Lung (tissue), 12 donors: ENCODE data around the gene PARD3B. TPM values are rescaled to one million over a fixed set of nuclear protein-coding genes. Genes with fewer than 3 reads are reported as not detected.

Source experiments
- ATAC-seq: fragments of 200-7000 bp; cut with Tn5 transposase; one replicate; pipeline ENCODE4 v1.9.1; 2020; ENCODE audit warnings: moderate number of reproducible peaks; ENCODE audit not compliant: insufficient read depth, low FRiP score
- DNase-seq, 3 donors: peaks; one replicate each; pipeline ENCODE4 v3.0.0-alpha.2; 2013 to 2017
- H3K27ac ChIP-seq, 2 donors: one replicate each; pipeline ENCODE4 v1.5.1; 2013; ENCODE audit warnings: mild to moderate bottlenecking in 2 of 2, moderate library complexity in 2 of 2, control low read depth in 1 of 2, inconsistent platforms in 1 of 2, low read depth in 1 of 2, low read length in 1 of 2
- H3K27me3 ChIP-seq, 3 donors: one replicate each; pipeline ENCODE4 v1.5.1; 2013; ENCODE audit warnings: low read length in 2 of 3; ENCODE audit not compliant: control insufficient read depth in 3 of 3, insufficient read depth in 3 of 3
- H3K36me3 ChIP-seq, 4 donors: one replicate each; pipeline ENCODE4 v1.5.1; 2013; ENCODE audit warnings: low read length in 4 of 4, mild to moderate bottlenecking in 1 of 4, moderate library complexity in 1 of 4; ENCODE audit not compliant: control insufficient read depth in 4 of 4, insufficient read depth in 4 of 4
- H3K4me1 ChIP-seq, 5 donors: one replicate each; pipeline ENCODE4 v1.5.1; 2013; ENCODE audit warnings: low read length in 5 of 5, mild to moderate bottlenecking in 2 of 5, moderate library complexity in 1 of 5; ENCODE audit not compliant: control insufficient read depth in 5 of 5, insufficient read depth in 5 of 5
- H3K4me3 ChIP-seq: one replicate; pipeline ENCODE4 v1.5.1; 2013; ENCODE audit warnings: mild to moderate bottlenecking, control low read depth, moderate library complexity
- H3K9ac ChIP-seq, 2 donors: one replicate each; pipeline ENCODE4 v1.5.1; 2013; ENCODE audit warnings: low read length in 2 of 2, control low read depth in 1 of 2; ENCODE audit not compliant: insufficient read depth in 1 of 2
- H3K9me3 ChIP-seq, 4 donors: one replicate each; pipeline ENCODE4 v1.5.1; 2013; ENCODE audit warnings: low read length in 3 of 4, mild to moderate bottlenecking in 1 of 4, moderate library complexity in 1 of 4; ENCODE audit not compliant: control insufficient read depth in 4 of 4, insufficient read depth in 3 of 4
- WGBS, 2 donors: extraction: QIAGEN DNeasy Blood & Tissue Kit; methylation state at CpG; one replicate each; pipeline ENCODE4 v1.1.7; 2013; 5-methylcytosine and 5-hydroxymethylcytosine counted together
- polyA plus RNA-seq, 2 donors: library from polyadenylated mRNA; stranded (reverse); fragments of 200-250 nt; gene quantifications; one replicate each; pipeline ENCODE4 v1.2.1, GENCODE V29; 2013
- total RNA-seq, 2 donors: library from RNA; depleted of rRNA in 1 of 2; stranded (reverse); fragments of >200 nt in 1 of 2; gene quantifications; one replicate each; pipeline ENCODE4 v1.2.1, GENCODE V29; 2014 to 2021
- TF ChIP-seq, protein P1 (sequence below): IDR thresholded peaks from 2 replicates; pipeline ENCODE4 v1.5.1; 2012; ENCODE audit warnings: mild to moderate bottlenecking; ENCODE audit errors: control extremely low read depth, extremely low read depth
- donor health status: control.
- donor health status: control.
- donor health status: Bipolar disorder and iron deficiency.
- donor health status: healthy.
- donor health status: DM: yes; HTN: yes; CAD: no.

The PARD3B gene
- total and polyA plus RNA-seq, 4 donors = 2.4 to 38.7 (median 17.1) TPM

DNA sequence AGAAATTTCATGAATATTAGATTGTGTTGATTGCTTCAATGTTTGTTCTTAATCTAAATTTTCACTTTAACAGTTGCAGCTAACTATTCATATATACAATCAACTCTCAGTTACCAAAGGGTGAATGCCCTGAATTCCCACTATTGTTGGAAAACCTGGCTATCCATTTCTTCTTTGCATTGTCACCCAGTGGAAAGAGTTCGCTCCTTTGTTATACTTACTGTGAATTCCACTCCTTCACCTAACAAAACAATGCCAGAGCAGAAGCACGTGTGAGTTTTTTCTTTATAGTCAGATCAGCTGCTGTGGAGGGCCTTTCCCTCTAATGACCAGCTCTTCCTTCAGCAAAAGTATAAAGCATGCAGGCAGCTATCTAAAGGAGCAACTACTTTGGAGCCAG, 727.9 kb downstream of the PARD3B start:
- DNase-seq = no peak
- TF ChIP-seq, protein P1, sequence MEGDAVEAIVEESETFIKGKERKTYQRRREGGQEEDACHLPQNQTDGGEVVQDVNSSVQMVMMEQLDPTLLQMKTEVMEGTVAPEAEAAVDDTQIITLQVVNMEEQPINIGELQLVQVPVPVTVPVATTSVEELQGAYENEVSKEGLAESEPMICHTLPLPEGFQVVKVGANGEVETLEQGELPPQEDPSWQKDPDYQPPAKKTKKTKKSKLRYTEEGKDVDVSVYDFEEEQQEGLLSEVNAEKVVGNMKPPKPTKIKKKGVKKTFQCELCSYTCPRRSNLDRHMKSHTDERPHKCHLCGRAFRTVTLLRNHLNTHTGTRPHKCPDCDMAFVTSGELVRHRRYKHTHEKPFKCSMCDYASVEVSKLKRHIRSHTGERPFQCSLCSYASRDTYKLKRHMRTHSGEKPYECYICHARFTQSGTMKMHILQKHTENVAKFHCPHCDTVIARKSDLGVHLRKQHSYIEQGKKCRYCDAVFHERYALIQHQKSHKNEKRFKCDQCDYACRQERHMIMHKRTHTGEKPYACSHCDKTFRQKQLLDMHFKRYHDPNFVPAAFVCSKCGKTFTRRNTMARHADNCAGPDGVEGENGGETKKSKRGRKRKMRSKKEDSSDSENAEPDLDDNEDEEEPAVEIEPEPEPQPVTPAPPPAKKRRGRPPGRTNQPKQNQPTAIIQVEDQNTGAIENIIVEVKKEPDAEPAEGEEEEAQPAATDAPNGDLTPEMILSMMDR = no peak
- WGBS, 2 donors = 40 to 79% methylated on average over 2 of the region's 2 CpGs

DNA sequence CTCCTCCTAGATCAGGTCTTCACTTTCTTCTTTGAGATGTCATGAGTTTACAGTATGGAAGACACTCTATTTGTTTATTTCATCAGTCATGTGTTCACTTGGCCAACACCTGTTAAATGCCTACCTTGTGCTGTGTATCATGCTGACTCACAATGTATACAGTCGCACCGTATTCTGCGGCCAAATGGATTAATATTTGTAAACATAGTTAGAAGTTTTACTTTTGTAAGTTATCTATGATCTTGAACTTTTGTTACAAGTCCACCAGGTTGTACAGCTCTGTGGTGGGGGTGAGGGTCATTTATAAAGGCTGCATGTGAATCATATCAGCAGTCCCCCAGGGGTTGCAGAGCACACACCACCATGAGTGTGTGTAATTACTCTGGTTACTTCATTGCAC, 728.4 kb downstream of the PARD3B start:
- Histone ChIP-seq H3K27ac (no peak overlapping the region), H3K4me1 (no peaks in the 10 kb centered on the region), H3K4me3 (no peak overlapping the region), H3K9me3 (no peaks in the 10 kb centered on the region), H3K27me3 (peaks cover 0 to 4% (median 0%) of the 10 kb centered on the region in 3 donors), H3K9ac (no peak overlapping the region), H3K36me3 (peaks cover 0 to 4% (median 0%) of the 10 kb centered on the region in 4 donors)
- 94 to 96% methylated on average over 3 of the region's 3 CpGs for WGBS, 2 donors
- DNase-seq (no peak), ATAC-seq (no peak)
- TF ChIP-seq, protein P1 = no peak

More for the DNA sequence above, 727.9 kb downstream of the PARD3B start:
- no peak overlapping the region for H3K9ac ChIP-seq
- no peak for ATAC-seq
- H3K4me3 ChIP-seq = no peak overlapping the region
- no peaks in the 10 kb centered on the region for H3K4me1 ChIP-seq
- H3K27ac ChIP-seq = no peak overlapping the region
- H3K27me3 ChIP-seq = peaks cover 0 to 3% (median 0%) of the 10 kb centered on the region in 3 donors
- H3K9me3 ChIP-seq = no peaks in the 10 kb centered on the region
- peaks cover 0 to 4% (median 0%) of the 10 kb centered on the region in 4 donors for H3K36me3 ChIP-seq

DNA sequence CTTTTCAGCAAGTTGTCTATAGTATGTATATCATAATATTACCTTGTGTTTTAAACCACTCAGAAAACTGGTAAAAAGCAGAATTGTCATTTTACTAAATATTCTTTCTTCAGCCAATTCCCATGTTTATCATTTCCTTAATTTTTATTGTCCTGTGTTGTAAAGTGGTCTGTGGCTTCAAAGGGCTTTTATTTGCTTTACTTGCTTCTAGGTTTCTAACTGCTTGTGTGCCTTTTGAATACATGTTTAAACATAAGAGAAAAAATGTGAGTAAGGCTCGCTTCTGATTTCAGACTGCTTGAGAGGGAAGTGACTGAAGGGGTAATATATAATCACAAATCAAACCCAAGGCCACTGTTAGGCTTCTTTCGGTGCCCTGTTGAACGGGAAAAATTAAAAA, 729.5 kb downstream of the PARD3B start:
- DNase-seq = no peak
- Histone ChIP-seq H3K36me3 (peaks cover 0 to 4% (median 0%) of the 10 kb centered on the region in 4 donors), H3K27me3 (peaks cover 0 to 4% (median 0%) of the 10 kb centered on the region in 3 donors), H3K9ac (no peak overlapping the region), H3K4me1 (peaks cover 0 to 5% (median 0%) of the 10 kb centered on the region in 5 donors), H3K9me3 (no peaks in the 10 kb centered on the region), H3K27ac (no peak overlapping the region), H3K4me3 (no peak overlapping the region)
- TF ChIP-seq, protein P1 = no peak
- no peak for ATAC-seq
- 49 to 61% methylated on average over 3 of the region's 3 CpGs for WGBS, 2 donors
